Loucy (cell line): ENCODE data around the gene CCRL2.

ENCODE experiments used
- CTCF ChIP-seq: fragments of 200-600 bp; sonication (generic); conservative IDR thresholded peaks from 2 replicates; pipeline ENCODE4 v1.5.1; 2014; ENCODE audit warnings: mild to moderate bottlenecking, antibody characterized with exemption, low read length
- EZH2phosphoT487 ChIP-seq: fragments of 200-600 bp; IDR thresholded peaks from 2 replicates; pipeline ENCODE4 v1.6.1; 2018; ENCODE audit warnings: antibody characterized with exemption, mild to moderate bottlenecking, moderate library complexity, borderline replicate concordance

GRCh38 chr3:46395210-46395661, 11.8 kb upstream of the CCRL2 start:
- TF ChIP-seq CTCF (peak; percentile 43), EZH2phosphoT487 (no peak)
